ENCODE results near the gene SORCS2. TPM values are rescaled to one million over a fixed set of nuclear protein-coding genes. Genes with fewer than 3 reads are reported as not detected.

The SORCS2 gene
- total and polyA plus RNA-seq, 2 of the 13 experiments (the other 11 are each of a cell fraction or from before 2014, with no cell fraction given) = 0.82 to 1.0 TPM

- TF ChIP-seq ZNF660 (CRISPR knock-in tag; IDR thresholded peaks at IDR 0.05; ENCODE audit: borderline replicate concordance, low read depth) = no peak
Observed at GRCh38 chr4:7705062-7705461, 512.7 kb downstream of the SORCS2 start (continued).

GRCh38 chr4:7705593-7705992 lies 513.3 kb downstream of the SORCS2 start:
- Histone ChIP-seq H3K9ac (ENCODE audit: insufficient read depth, low read depth, low read length) (no peak overlapping the region), H3K27me3 (ENCODE audit: control insufficient read depth in 1 of 2, insufficient read depth in 2 of 2, low read length in 2 of 2) (no peaks in the 10 kb centered on the region), H2AFZ (ENCODE audit: low read length) (no peak overlapping the region), H3K4me3 (replicated peaks in 1 of 3; ENCODE audit: insufficient read depth in 1 of 3, low read depth in 2 of 3, low read length in 3 of 3) (no peak overlapping the region), H4K20me1 (ENCODE audit: insufficient read depth, low read length) (no peaks in the 10 kb centered on the region), H3K36me3 (replicated peaks in 1 of 2; ENCODE audit: control insufficient read depth in 1 of 2, insufficient read depth in 2 of 2, low read length in 2 of 2) (no peaks in the 10 kb centered on the region), H3K27ac (ENCODE audit: extremely low read length, insufficient read depth, low read length) (no peak overlapping the region), H3K9me3 (ENCODE audit: low read length) (no peaks in the 10 kb centered on the region), H3K4me2 (ENCODE audit: low read depth, low read length) (no peak overlapping the region), H3K4me1 (ENCODE audit: insufficient read depth, low read length) (peaks cover 8% of the 10 kb centered on the region), H3K79me2 (ENCODE audit: insufficient read depth, low read length) (no peaks in the 10 kb centered on the region)
- ChIA-PET CTCF (ENCODE audit: low intra/inter-chr PET ratio, low total read pairs) (no interaction called here), POLR2A (no interaction called here)
- BruUV-seq (replicated peaks) = no TSS peak
- TF ChIP-seq ZNF282 (IDR thresholded peaks at IDR 0.05; ENCODE audit: partially characterized antibody) (no peak), MTA1 (CRISPR knock-in tag; IDR thresholded peaks at IDR 0.05; ENCODE audit: borderline replicate concordance) (no peak), ZNF616 (CRISPR knock-in tag; IDR thresholded peaks at IDR 0.05; ENCODE audit: low read depth) (no peak), ZNF747 (CRISPR knock-in tag; IDR thresholded peaks at IDR 0.05; ENCODE audit: borderline replicate concordance) (no peak), ZNF432 (CRISPR knock-in tag; IDR thresholded peaks at IDR 0.05; ENCODE audit: borderline replicate concordance) (no peak), REL (CRISPR knock-in tag; conservative IDR thresholded peaks at IDR 0.05) (no peak), ZFP36L2 (CRISPR knock-in tag; IDR thresholded peaks at IDR 0.05) (no peak), ELF4 (CRISPR knock-in tag; IDR thresholded peaks at IDR 0.05; ENCODE audit: borderline replicate concordance) (no peak), ZNF441 (CRISPR knock-in tag; IDR thresholded peaks at IDR 0.05; ENCODE audit: borderline replicate concordance) (no peak), ZNF101 (CRISPR knock-in tag; IDR thresholded peaks at IDR 0.05; ENCODE audit: borderline replicate concordance, low read depth) (no peak), GZF1 (CRISPR knock-in tag; IDR thresholded peaks at IDR 0.05) (no peak), ZMAT3 (CRISPR knock-in tag; conservative IDR thresholded peaks at IDR 0.05) (no peak)
- TF ChIP-seq, protein P1, sequence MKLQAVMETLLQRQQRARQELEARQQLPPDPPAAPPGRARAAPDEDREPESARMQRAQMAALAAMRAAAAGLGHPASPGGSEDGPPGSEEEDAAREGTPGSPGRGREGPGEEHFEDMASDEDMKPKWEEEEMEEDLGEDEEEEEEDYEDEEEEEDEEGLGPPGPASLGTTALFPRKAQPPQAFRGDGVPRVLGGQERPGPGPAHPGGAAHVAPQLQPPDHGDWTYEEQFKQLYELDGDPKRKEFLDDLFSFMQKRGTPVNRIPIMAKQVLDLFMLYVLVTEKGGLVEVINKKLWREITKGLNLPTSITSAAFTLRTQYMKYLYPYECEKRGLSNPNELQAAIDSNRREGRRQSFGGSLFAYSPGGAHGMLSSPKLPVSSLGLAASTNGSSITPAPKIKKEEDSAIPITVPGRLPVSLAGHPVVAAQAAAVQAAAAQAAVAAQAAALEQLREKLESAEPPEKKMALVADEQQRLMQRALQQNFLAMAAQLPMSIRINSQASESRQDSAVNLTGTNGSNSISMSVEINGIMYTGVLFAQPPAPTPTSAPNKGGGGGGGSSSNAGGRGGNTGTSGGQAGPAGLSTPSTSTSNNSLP (IDR thresholded peaks at IDR 0.05; ENCODE audit: low read depth, low read length) = no peak
- TF ChIP-seq, protein P2, sequence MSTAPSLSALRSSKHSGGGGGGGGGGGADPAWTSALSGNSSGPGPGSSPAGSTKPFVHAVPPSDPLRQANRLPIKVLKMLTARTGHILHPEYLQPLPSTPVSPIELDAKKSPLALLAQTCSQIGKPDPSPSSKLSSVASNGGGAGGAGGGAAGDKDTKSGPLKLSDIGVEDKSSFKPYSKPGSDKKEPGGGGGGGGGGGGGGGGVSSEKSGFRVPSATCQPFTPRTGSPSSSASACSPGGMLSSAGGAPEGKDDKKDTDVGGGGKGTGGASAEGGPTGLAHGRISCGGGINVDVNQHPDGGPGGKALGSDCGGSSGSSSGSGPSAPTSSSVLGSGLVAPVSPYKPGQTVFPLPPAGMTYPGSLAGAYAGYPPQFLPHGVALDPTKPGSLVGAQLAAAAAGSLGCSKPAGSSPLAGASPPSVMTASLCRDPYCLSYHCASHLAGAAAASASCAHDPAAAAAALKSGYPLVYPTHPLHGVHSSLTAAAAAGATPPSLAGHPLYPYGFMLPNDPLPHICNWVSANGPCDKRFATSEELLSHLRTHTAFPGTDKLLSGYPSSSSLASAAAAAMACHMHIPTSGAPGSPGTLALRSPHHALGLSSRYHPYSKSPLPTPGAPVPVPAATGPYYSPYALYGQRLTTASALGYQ (CRISPR knock-in tag; IDR thresholded peaks at IDR 0.05) = no peak
- 60% methylated on average over 7 of the region's 7 CpGs for WGBS (ENCODE audit: low lambda C conversion rate)
- DNase-seq (ENCODE audit: low spot score) (no peak), ATAC-seq (no peak), FAIRE-seq (no peak)
- in situ Hi-C loops (cut with HindIII; ENCODE audit: extremely low pct_ligation_motif_present, low pct_unique_long_range_greater_than_20kb) = no loop called here
- intact Hi-C loops (cut with micrococcal nuclease; ENCODE audit: unreplicated experiment) = no loop called here
